ENCODE data around the gene NTRK2.

- TF ChIP-seq OSR1 (CRISPR knock-in tag; IDR thresholded peaks at IDR 0.05) (no peak), PATZ1 (CRISPR knock-in tag; IDR thresholded peaks at IDR 0.05; ENCODE audit: borderline replicate concordance) (no peak), TCF4 (CRISPR knock-in tag; IDR thresholded peaks at IDR 0.05; ENCODE audit: borderline replicate concordance) (no peak), CREB5 (CRISPR knock-in tag; IDR thresholded peaks at IDR 0.05; ENCODE audit: low read depth) (no peak), GLIS3 (CRISPR knock-in tag; IDR thresholded peaks at IDR 0.05) (no peak), ZNF70 (CRISPR knock-in tag; IDR thresholded peaks at IDR 0.05) (no peak), RARB (CRISPR knock-in tag; IDR thresholded peaks at IDR 0.05) (no peak)
Observed at GRCh38 chr9:84711936-84712335, 42.4 kb downstream of the NTRK2 start.
